Dermis blood vessel endothelial cell (primary cell): Measurements from ENCODE around the gene LTBP1. TPM values are rescaled to one million over a fixed set of nuclear protein-coding genes. Genes with fewer than 3 reads are reported as not detected.

Source experiments
- DNase-seq: peaks from one replicate; pipeline ENCODE4 v3.0.0; 2010
- total RNA-seq: library from RNA; depleted of rRNA; stranded (reverse); fragments of >200 nt; gene quantifications from 2 replicates; pipeline ENCODE4 v1.2.3, GENCODE V29; 2014

The LTBP1 gene
- total RNA-seq, 1 donor from 2014 or later = 37.9 TPM

DNA sequence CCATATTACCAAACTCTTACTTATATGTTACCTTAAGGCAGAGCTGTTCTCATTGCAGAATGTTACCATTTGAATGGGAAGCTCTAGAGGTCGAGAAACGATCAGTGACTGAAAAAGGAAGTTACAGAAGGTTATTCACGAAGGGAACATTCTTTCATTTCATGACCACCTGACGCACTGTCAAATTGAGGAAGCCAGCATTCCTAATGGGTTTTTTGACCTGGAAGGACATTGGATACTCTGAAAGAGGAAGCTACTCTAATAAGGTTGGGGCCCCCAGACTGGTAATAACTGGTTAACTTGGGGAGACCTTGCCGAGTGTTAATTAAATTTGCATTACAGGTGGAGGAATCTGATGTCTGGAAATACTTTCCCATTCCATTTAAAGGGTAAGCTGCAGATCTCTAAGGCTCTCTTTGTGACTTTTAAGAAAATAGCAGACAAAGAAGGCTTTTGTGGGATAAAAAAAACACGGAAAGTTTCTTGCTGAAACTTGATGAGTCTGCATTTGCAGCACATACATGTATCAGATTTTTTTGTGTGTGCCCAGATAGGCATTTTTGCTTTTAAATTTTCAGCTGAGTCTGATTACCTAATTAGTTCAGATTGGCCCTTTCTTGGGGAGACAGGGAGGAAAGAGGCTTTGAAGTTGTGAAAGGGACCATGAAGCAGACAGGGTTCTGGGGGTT, 137.1 kb downstream of the LTBP1 start:
- no peak for DNase-seq

DNA sequence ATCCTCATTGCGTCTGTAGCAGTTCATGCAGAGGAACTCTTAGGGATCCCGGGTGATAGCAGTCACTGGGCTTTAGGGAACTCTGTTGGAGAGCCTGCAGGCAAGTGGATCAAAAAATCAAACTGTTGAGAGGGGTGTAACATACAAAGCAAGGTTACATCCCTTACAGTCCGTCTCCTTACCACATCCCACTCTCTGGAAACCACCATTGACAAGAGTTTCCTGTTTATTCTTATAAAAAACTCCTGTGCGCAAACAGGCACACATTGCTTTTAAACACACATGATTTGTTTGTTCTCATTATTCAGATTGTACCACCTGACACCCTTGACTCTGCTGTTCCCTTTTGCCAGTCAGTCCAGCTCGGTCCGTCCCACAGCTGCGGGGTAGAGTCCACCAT, 137.7 kb downstream of the LTBP1 start:
- DNase-seq = no peak

DNA sequence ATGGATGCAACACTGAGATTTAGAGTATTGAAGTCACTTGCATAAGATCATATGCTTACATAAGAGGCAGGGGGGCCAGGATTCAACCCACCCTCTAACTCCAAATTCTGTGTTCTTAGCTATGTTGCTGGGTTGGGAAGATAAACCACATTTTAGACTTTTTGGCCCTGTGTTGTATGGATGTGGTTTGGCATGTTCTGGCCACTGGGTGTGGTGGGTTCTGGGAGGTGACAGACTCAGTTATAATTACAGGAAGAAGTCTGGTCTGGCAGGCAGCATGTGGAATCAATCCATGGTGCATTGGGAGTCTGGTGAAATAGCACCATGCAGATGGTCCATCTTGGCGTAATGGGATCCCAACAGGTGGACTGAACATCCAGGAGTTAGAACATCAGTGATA, 138.9 kb downstream of the LTBP1 start:
- DNase-seq = no peak

DNA sequence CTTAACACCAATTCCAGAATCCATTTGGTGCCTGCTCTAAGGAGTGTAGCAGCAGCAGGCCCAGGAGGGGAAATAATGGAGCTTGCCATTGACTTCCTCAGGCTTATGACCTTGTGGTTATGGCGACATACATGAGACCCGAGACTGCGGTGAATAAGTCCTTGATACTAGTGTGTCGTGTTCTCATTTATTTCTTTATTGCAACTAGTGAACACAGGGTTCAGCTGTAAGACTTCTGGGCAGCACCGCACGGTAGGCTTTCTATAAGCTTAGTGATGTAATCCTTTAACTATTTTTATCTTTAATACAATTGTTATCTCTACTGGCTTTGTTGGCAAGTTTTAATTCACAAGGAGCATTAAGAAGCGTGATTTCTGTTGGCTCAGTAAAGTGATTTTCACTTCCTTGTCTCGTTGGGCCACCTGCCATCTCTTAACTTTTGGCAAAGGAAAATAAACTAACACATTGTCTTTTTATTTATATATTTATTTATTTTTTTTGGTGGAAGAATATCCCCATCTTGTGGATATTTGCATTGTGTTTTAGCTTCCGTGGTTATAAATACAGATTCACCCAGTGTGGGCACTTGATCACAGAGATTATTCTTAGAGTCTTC, 139.8 kb downstream of the LTBP1 start:
- peak; percentile 82 for DNase-seq

DNA sequence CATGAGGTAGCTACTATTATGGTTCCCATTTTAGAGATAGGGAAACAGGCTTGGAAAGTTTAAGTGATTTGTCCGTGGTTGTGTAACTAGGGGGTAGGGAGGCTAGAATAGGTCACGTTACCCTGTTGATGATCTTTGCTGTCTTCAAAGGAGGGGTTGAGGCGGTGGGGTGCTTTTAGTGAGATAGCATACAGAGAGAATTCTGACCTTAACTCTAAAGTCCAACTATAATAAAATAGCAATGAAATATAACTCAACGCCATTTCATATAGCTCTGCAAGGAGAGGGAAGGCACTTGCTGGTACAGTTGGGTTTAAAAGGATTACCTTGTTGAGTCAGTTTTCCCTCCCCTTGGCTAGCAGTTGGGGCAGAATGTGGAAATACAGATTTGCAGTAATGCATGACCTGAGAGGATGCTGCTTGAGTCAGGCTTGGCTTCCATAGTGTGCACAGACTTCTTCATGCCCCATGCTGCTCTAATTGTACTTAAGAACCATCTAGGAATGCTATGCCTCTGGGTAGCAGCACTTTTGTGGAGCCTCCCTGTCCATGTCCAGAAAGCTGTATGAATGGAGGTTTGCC, 143.9 kb downstream of the LTBP1 start:
- no peak for DNase-seq

DNA sequence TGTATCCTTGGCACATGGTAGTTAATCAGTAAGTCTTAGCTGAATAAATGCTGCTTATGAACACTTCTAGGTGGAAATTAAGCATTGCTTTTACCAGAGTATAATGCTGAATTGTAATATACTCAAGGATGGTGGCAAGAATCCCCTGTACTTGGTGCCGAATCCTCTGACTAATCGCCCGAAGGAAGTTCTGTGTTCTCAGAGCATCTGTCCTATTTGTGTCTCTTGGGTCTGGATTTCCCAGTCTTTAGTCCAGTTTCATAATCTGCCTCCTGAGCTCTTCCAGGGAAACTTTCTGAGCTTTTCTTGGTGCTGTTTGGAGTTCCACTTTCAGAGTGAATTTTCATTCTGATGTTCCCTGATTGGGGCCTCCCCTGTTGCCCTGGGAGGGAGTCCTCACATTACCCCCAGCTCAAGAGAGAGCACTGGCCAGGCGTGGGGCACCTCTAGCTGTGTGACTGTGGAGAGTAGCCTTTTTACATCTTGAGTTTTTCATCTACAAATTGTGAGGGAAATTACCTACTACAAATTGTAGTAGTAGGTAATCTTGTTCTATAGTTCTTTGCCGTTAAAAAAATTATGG, 144.9 kb downstream of the LTBP1 start:
- DNase-seq = no peak

DNA sequence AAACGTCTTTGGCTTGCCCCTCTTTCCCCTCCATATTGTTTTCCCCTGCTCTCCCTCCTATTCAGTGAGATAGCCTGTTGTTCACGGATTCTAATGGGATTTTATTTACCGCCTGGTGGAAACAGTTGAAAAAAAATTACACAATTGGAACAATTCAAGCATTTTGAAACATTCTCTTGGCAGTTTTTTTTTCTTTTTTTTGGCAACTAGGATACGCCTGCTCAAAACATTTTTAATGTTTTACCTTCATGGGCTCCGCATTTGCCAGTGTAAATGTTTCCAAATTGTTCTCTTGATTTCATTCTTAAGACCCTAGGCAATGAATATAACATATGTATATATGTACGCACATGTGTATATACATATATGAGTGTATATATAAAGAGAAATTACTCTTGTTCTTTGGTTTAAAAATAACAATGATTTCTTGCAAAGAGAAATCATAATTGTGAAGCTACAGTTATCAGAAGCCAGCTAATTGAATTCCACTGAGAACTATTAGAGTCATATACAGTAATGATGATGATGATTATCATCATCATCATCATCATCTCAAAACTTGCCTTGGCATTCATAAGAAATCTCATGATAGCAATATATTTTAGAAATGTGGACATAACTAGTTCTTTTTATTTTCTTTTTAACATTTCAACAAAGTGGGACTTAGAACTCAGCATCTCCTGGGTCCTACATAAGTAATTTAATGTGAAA, 146.7 kb downstream of the LTBP1 start:
- DNase-seq = no peak

DNA sequence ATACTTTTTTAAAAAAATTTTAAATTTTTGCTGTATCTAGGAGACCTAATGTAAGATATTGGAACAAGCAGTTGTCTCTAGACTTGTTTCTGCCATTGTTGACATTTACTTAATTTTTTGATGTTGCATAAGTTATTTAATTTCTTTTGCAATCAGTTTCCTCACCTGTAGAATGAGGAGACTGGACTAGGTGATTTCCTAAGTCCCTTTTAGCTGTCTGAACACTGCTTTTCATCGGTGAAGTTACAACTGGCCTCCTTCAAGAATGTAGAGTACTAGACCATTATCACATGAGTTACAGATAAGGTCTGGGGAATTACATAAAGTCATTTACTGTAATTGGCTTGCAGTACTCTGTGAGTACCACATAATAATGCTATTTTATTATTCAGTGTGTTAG, 147.6 kb downstream of the LTBP1 start:
- DNase-seq = no peak

DNA sequence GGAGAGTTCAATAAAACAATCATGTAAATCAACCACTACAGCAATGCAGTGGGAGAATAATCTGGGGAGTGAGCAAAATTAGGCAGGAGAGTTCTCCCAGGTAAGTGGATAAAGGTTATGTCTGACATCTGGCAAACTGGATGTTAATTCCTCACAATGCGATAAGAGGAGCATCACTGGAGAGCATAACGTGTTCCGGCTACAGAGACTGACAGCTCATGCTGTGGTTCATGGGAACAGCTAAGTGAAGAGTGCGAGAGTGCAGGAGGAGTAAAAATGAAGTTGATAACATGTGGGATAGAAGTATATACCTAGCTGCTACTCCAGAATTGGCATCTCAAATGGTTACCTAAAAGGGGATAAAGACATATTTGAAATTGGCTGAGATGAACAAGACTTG, 153.2 kb downstream of the LTBP1 start:
- DNase-seq = no peak

DNA sequence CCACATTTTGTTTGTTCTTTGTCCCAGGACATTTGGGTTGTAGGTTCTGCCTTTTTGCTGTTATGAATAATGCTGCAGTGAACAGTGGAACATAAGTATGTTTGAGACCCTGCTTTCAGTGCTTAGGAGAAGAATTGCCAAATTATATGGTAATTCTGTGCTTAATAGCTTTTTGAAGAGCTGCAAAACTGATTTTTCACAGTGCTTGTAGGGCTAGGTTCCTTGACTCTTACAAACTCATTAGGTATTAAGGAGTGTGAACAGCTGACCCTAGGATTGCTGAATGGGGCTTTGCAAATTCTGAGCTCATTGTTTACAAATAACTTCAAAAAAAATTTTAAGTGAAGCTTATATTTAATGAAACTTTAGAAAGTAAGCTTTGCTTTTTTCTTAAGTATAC, 154.2 kb downstream of the LTBP1 start:
- DNase-seq = no peak

DNA sequence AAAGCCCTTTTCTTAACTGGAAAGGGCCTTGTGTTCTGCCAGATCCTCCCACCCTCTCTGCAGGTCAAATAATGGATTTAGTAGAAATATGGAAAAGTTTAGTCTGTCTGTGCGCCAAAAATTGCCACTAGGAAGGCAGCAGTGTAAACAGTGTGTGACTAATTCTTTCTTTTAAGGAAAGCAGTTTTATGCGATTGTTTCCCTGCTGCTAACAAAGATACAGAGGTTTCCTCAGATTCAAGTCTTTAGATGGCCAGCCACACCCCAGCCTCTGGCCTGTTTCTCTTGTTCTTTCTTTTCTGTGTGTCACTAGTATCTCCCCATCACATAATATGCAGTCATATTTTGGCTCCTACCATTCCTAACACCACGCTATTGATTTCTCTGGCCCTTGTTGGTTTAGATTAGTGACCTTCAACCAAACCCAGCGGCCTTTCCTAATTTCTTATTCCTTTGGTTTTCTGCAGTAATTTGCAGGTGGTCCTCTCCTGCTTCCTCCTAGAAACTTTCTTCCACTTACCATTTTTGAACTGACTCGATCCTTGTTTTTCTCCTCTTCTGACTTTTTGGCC, 157.4 kb downstream of the LTBP1 start:
- peak; percentile 79 for DNase-seq

DNA sequence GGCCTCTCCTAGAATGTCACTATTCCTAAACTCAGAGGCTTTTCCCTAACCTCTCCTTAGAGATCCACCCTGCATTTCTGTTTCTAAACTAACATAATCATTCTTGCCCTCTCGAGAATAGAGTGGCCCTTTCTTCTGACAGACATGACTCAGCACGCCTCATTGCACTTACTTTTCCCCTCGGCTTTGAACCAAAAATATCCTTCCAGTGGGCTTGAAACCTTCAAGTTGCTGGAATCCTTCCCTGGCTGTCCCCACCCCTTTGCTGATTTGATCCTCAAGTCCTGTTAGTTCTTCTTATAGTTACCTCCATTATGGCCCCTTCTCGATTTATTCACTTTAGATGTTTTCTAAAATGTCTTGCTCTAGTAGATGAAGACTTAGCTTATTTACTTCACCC, 158.0 kb downstream of the LTBP1 start:
- peak; percentile 53 for DNase-seq

DNA sequence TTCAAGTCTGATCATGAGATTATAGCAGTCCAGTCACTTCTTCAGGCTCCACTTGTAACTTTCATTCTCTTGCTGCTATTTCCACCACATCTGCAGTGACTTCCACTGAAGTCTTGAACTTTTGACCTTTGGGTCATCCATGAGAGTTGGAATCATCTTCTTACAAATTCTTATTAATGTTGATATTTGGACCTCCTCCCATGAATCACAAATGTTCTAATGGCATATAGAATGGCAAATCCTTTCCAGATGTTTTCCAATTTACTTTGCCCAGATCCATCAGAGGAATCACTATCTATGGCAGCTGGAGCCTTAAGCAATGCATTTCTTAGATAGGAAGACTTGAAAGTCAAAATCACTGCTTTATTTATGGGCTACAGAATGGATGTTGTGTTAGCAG, 159.4 kb downstream of the LTBP1 start:
- DNase-seq = no peak

DNA sequence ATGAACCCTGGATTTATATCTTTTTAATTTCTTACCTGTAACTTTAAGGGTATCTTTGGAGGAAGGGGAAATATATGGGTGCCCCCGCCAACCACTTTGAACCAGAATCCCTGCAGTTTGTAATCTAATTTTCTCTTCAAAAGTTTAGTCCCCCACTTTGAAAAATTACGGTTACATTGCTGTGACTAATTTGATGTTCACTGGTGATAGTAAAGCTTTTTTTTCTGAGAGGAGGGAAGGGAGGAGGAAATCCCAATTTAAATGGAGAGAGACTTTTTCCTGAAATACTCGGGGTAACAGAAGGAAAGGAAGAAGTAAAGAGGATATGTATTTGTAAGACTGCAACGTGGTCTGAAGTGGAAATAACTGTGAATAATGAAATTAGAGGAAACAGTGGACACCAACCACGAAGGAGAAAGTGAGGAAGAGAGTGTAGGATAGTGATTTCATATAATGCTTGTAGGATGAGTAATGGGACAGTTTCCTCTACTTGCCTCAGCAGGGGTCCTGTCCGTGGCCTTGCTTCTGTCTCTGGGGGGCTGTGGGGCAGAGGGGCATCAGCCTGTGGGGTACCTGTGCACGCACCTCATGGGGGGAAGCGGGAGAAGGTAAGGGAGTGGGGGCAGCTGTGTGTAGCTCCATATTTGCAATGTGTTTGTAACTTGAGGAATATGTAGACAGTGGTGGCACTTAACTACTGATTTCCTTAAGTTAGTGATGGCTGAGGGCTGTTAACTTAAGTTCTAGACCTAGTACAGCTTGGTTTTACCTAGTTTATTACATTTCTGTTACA, 161.1 kb downstream of the LTBP1 start:
- no peak for DNase-seq

DNA sequence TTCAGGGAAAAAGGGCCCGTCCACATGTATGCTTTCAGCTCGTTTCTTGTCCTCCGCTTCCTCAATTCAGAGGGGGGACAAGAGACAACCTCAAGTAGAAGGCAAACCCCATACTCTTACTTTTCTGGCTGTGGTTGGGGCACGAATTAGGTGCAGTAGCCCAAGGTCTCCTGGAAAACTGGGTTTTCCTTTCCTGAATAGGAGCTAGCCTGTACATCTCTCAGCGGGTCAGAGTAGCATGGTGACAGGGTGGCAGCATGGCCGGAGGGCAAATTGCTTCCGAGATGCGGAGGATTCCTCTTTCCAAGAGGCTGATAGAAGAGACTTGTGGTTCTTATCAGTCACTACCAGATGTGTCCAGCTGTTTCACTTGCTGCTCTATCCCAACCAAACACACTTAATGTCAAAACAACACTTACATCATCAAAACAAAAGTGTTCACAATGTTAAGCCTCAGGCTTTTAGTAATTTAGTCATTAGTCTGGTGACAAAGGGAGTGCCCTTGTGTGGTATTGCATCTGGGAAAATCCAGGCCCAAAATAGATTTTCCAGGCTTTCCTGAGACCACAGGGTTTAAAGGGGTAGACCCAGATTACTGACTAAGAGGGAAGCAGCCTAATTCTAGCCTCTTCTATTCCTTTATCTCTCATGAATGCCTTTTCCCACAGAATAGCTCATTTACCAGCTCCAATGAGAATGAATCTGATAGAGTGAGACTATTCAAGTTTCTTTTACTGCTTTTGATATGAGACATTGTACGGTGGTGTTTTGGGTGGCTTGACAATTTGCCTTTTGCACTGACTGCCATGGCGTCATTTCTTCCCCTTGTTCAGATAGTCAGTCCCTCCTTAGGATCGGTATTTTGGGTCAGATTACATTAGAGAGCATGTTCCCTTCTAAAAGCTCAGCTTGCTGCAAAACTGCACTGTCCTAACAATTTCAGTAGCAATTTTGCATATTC, 162.0 kb downstream of the LTBP1 start:
- DNase-seq = peak; percentile 32

DNA sequence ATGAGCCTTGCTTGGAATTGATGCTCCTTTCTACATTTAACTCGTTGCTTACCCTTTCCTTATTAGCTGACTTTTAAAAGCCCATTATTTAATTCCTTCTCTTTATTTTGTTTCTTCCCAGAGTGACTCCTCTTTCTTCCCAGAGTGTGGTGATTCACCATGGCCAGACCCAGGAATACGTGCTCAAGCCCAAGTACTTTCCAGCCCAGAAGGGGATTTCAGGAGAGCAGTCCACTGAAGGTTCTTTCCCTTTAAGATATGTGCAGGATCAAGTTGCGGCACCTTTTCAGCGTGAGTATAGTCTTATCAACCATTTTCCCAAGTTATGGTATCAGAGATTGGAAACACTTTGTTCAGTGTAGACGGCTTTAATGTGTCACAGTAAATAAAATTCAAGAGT, 163.7 kb downstream of the LTBP1 start:
- no peak for DNase-seq

DNA sequence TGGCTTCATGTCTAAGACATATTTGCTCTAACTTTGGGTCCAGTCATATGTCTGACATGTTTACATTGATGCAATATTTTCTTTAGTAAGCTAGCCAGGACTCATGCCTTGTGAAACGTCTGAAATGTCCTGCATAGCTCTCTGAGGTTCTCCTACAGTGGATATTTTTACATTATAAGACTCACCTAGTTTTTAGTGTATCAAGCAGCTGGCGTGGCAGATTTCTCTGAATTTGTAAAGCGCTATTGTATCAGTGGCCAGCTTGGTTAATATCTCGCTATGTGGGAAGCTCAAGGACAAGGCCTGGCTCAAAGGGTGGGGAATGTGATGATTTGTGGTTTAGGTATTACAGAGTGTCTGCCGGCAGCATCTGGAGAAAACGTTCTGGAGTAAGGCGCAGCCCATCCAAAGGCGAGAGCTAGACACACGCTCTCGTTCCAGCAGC, 164.3 kb downstream of the LTBP1 start:
- no peak for DNase-seq

DNA sequence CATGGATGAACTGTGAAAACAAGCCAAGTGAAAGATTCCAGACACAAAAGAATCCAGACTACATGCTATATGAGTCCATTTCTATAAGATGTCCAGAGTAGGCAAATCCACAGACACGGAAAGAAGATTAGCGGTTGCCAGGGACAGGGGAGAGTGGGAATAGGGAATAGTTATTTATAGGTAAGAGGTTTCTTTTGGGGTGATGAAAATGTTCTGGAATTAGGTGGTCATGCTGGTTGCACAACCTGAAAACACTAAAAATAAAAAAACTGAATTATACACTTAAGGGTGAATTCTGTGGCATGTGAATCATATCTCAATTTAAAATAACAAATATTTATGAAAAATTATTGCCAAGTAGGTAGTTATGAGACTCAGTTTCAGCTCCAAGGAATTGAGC, 168.4 kb downstream of the LTBP1 start:
- no peak for DNase-seq

DNA sequence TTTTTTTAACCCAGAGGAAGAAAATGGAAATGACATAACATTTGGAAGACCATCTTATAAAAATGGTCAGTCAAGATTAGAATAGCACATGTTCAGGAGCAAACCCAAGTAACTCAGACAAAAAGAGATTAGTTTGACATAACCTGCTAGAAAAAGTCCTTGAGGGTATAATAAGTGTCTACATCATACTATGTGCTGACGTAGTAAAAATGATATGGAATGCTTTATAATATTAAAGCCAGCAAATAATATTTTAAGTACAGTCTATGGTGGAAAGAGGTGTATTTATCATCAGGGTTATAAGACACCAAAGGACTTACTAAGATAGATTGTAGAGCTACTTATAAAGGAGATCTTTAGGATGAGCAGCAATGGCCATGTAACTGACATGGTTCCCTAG, 169.0 kb downstream of the LTBP1 start:
- DNase-seq = no peak

DNA sequence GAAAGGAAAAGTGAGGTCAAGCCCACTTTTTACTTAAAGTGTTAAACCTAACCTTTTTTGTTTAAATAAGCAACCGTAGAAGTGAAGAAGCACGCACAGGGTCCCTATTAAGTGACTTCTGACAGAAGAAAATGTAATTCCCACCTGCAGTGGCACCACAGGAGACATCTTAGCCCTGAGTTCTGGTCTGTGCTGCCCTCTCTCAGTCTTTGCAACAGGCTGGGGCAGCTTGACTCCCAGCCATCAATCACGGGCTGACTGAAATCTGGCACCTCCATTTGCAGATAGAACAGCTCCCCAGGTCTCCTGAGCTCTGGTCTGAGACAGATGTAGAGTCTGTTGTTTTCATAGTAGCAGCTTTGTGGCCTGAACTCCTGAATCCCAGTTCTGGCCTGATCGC, 170.0 kb downstream of the LTBP1 start:
- DNase-seq = no peak

DNA sequence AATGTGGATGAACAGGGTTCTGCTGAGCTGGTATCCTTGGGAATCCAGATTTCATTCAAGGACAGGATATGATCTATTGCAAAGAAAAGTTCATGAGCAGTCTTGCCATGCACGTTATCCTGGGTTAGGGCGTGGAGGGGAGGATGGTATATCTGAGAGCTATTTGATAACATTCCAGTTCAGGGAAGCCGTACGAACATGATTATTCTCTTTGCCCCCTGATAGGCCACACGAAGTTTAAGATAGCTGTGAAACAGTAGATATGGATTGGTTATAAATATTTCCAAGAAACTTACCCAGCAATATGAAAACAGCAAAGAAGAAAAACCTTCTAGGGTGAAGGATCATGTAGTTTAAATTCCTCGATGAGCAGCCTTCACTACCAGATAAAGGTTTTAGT, 171.9 kb downstream of the LTBP1 start:
- no peak for DNase-seq
